C4-2B (cell line): ENCODE data around the gene LRP5.
"Not testable (repeated sequence)": the region's sequence is repeated elsewhere in the genome, so short reads cannot be mapped to it uniquely, and the experiment has no call there.

Experiments
- H3K27ac ChIP-seq: fragments of 450-650 bp; 2 replicates; pipeline ENCODE4 v1.5.1; 2017
- CTCF ChIP-seq: fragments of 450-650 bp; conservative IDR thresholded peaks from 2 replicates; pipeline ENCODE4 v1.5.1; 2017; ENCODE audit warnings: mild to moderate bottlenecking
- ZFX ChIP-seq: fragments of 450-650 bp; IDR thresholded peaks from 2 replicates; pipeline ENCODE4 v1.6.1; 2017

LRP5 gene

DNA sequence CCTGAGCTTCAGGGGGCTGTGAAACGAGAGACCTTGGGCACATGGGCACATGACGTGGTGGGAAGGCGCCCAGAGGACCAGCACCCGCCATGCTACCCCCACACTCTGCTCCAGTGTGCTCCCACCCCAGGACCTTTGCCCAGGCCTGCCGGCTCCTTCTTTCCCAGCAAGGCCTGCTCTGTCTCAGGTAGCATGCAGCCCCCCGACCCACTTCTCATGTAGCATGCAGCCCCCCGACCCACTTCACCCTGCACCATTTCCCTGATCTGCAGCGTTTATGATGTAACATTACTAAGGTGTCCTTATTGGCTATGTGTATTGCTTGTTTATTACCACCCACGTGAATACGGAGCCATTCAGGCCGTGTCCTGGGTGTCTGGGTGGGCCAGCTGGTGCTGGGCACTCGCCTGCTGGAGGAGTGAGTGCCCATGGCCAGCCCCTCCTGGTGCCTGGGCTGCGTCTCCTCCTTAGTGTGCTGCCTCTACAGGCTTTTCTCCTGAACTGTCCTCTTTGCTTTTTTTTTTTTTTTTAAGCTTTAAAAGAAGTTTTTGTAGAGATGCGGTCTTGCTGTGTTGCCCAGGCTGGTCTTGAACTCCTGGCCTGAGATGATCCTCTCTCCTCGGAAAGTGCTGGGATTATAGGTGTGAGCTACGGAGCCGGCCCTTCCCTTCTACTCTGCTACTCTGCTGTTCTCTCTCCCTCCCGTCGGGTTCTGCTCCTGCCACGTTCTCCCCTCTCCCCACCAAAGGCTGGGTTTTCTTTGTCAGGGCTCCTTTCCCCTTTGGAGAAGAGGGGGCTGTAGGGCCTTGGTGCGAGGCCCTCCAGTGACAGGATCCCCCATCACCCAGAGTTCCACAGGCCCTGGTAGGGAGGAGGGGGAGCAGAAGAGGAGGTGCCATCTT is 29.4 kb downstream of the LRP5 start:
- H3K27ac ChIP-seq, result peak overlapping the region; percentile 78
- no peak for TF ChIP-seq CTCF

DNA sequence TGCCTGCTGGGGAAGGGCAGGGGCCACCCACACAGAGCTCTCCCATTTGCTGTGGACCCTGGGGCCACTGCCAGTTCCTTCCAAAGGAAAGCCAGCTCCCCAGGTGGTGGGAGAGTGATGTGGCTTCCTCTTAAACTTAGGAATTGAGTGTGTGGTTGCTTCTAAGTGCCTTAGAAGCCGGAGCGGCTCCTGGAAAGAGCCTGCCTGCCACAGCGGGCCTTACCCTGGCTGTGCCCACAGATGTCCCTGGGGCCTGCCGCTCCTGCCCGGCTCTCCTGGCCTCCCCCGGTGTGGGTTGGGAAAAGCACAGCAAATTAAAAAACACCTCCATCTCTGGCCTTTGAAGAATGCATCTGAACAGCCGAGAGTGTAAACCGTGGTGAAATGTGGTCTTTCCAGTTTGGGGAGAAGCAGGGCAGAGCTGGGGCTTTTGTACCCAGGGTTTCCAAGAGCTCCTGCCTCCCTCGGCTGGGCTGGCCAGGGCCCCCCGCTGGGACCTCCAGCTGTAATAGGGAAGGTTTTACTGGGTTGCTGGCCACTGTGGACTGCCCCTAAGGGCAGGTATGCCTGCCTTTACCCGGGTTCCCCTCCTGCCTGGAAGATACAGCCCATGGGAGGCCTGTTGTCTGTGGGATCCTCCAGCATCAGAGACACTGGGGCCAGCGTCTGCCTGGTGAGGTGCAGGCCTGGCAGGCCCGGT is 30.2 kb downstream of the LRP5 start:
- TF ChIP-seq ZFX (no peak), CTCF (no peak)
- peak overlapping the region; percentile 78 for H3K27ac ChIP-seq

GRCh38 chr11:68343761-68344256 is 31.4 kb downstream of the LRP5 start:
- H3K27ac ChIP-seq, result peak overlapping the region; percentile 78
- TF ChIP-seq CTCF (no peak), ZFX (no peak)

GRCh38 chr11:68344821-68345220 is 32.4 kb downstream of the LRP5 start:
- H3K27ac ChIP-seq, result not testable (repeated sequence)

GRCh38 chr11:68345776-68346461 is 33.5 kb downstream of the LRP5 start:
- TF ChIP-seq CTCF (no peak), ZFX (no peak)
- H3K27ac ChIP-seq, result no peak overlapping the region

GRCh38 chr11:68346462-68346790 is 34.0 kb downstream of the LRP5 start:
- H3K27ac ChIP-seq, result no peak overlapping the region
- TF ChIP-seq ZFX, result no peak
- no peak for TF ChIP-seq CTCF

GRCh38 chr11:68347345-68347744 is 35.0 kb downstream of the LRP5 start:
- H3K27ac ChIP-seq, result no peak overlapping the region
- no peak for TF ChIP-seq ZFX
- no peak for TF ChIP-seq CTCF
